ENCODE results near the gene POLD3. TPM values are rescaled to one million over a fixed set of nuclear protein-coding genes. Genes with fewer than 3 reads are reported as not detected.
A peak's percentile ranks its signal among the peaks of the same experiment; 100 is the strongest.

Gene POLD3
- total RNA-seq, 1 experiment from 2014 or later = 19.5 TPM

DNA sequence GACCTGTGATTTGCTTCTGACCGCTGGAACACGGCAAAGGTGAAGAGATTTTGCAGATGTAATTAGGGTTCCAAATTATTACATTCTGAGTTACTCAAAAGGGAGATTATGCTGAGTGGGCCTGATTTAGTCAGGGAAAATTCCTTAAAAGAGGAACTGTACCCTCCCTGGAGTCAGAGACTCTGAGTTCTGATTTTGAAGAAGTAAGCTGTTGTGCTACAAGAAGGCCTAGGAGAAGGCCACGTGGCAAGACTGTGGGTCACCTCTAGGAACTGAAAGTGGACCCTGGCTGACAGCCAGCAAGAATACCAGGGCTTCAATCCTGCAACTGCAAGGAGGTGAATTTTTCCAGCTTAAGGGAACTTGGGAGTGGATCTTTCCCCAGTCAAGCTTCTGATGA lies 93.5 kb downstream of the POLD3 start:
- Mint-ChIP-seq H3K9me3 (ENCODE audit: unreplicated experiment) (no peaks in the 10 kb centered on the region), H3K4me1 (ENCODE audit: insufficient read depth, unreplicated experiment) (peaks cover 20% of the 10 kb centered on the region), H3K36me3 (ENCODE audit: insufficient read depth, unreplicated experiment) (no peaks in the 10 kb centered on the region), H3K4me3 (ENCODE audit: unreplicated experiment) (no peak overlapping the region), H3K27ac (ENCODE audit: low read depth, unreplicated experiment) (no peak overlapping the region), H3K27me3 (ENCODE audit: insufficient read depth, unreplicated experiment) (no peaks in the 10 kb centered on the region)
- intact Hi-C loops (cut with micrococcal nuclease) = loop anchor here (5.0 kb wide), 1 partner anchor 41 kb away; no protein-coding TSS in a partner anchor
- TF ChIP-seq, protein P1, sequence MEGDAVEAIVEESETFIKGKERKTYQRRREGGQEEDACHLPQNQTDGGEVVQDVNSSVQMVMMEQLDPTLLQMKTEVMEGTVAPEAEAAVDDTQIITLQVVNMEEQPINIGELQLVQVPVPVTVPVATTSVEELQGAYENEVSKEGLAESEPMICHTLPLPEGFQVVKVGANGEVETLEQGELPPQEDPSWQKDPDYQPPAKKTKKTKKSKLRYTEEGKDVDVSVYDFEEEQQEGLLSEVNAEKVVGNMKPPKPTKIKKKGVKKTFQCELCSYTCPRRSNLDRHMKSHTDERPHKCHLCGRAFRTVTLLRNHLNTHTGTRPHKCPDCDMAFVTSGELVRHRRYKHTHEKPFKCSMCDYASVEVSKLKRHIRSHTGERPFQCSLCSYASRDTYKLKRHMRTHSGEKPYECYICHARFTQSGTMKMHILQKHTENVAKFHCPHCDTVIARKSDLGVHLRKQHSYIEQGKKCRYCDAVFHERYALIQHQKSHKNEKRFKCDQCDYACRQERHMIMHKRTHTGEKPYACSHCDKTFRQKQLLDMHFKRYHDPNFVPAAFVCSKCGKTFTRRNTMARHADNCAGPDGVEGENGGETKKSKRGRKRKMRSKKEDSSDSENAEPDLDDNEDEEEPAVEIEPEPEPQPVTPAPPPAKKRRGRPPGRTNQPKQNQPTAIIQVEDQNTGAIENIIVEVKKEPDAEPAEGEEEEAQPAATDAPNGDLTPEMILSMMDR (IDR thresholded peaks at IDR 0.05; ENCODE audit: unreplicated experiment) = no peak
- no peak for DNase-seq (ENCODE audit: unreplicated experiment)
- ChIA-PET POLR2A (interaction anchor here (1.3 kb wide), 1 partner anchor 9 kb away, joined by 4 read pairs; no protein-coding TSS in a partner anchor), CTCF (interaction anchor here (1.0 to 1.9 kb wide), 3 partner anchors 17 to 54 kb away, joined by 3 to 5 read pairs (median 3); no protein-coding TSS in a partner anchor)
- BruUV-seq (replicated peaks) = no TSS peak

GRCh38 chr11:74686792-74687191 lies 94.4 kb downstream of the POLD3 start:
- TF ChIP-seq, protein P1 (IDR thresholded peaks at IDR 0.05; ENCODE audit: unreplicated experiment) = no peak
- Mint-ChIP-seq H3K4me3 (ENCODE audit: unreplicated experiment) (no peak overlapping the region), H3K4me1 (ENCODE audit: insufficient read depth, unreplicated experiment) (peaks cover 20% of the 10 kb centered on the region), H3K27ac (ENCODE audit: low read depth, unreplicated experiment) (no peak overlapping the region), H3K36me3 (ENCODE audit: insufficient read depth, unreplicated experiment) (no peaks in the 10 kb centered on the region), H3K27me3 (ENCODE audit: insufficient read depth, unreplicated experiment) (no peaks in the 10 kb centered on the region), H3K9me3 (ENCODE audit: unreplicated experiment) (no peaks in the 10 kb centered on the region)
- intact Hi-C loops (cut with micrococcal nuclease) = loop anchor here (5.0 kb wide), 1 partner anchor 41 kb away; no protein-coding TSS in a partner anchor
- ChIA-PET POLR2A (interaction anchor here (1.3 kb wide), 1 partner anchor 8 kb away, joined by 4 read pairs; no protein-coding TSS in a partner anchor), CTCF (interaction anchor here (1.0 to 1.9 kb wide), 4 partner anchors 16 to 53 kb away, joined by 3 to 5 read pairs (median 4); no protein-coding TSS in a partner anchor)
- BruUV-seq (replicated peaks) = no TSS peak
- peak; percentile 81 for DNase-seq (ENCODE audit: unreplicated experiment)

DNA sequence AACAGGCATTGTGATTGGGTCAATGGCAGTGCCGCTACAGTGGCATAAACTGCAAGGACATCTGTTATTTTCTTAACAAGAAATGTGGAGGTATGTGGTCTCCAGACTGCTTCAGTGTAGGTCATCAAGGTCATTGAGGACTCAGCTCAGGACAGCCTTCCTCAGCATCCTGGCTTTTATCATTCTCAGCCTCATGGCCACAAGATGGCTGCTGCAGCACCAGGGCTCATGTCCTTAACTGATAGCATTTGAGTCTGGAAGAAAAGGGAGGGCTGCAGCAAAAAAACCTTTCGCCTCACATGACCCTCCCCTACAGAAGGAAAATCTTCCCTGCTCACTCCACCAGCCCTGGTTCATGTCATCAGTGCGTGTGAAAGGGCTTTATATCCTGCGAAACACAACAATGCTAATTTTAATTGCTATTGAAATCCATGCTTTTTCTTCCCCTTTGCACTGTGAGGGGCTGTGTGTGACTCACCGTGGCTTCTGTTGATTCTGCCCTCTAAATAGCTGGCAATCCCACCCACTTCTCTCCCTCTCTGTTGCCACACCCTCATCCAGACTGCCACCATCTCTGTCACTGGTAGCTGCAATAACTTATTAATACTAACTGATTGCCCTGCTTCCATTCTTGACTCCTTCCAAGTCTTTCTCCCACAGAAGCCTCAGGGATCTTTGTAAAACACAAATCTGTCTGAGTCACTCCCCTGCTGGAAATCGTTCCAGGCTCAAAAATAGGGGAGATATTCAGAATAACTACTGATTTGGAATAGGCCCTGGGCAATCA lies 95.0 kb downstream of the POLD3 start:
- no peak overlapping the region for H3K27ac Mint-ChIP-seq (ENCODE audit: low read depth, unreplicated experiment)
- ChIA-PET CTCF (interaction anchor here (1.0 to 1.9 kb wide), 4 partner anchors 15 to 53 kb away, joined by 3 to 5 read pairs (median 4); no protein-coding TSS in a partner anchor), POLR2A (interaction anchor here (0.7 to 1.2 kb wide), 2 partner anchors 8 to 53 kb away, joined by 3 read pairs; no protein-coding TSS in a partner anchor)
- H3K4me1 Mint-ChIP-seq (ENCODE audit: insufficient read depth, unreplicated experiment) = peaks cover 20% of the 10 kb centered on the region
- no peaks in the 10 kb centered on the region for H3K27me3 Mint-ChIP-seq (ENCODE audit: insufficient read depth, unreplicated experiment)
- DNase-seq (ENCODE audit: unreplicated experiment) = peak; percentile 27
- H3K9me3 Mint-ChIP-seq (ENCODE audit: unreplicated experiment) = no peaks in the 10 kb centered on the region
- no peaks in the 10 kb centered on the region for H3K36me3 Mint-ChIP-seq (ENCODE audit: insufficient read depth, unreplicated experiment)
- TF ChIP-seq, protein P1 (IDR thresholded peaks at IDR 0.05; ENCODE audit: unreplicated experiment) = no peak
- H3K4me3 Mint-ChIP-seq (ENCODE audit: unreplicated experiment) = no peak overlapping the region
- intact Hi-C loops (cut with micrococcal nuclease) = loop anchor here (5.0 kb wide), 1 partner anchor 40 kb away; no protein-coding TSS in a partner anchor
- BruUV-seq (replicated peaks) = no TSS peak

GRCh38 chr11:74689666-74690065 lies 97.3 kb downstream of the POLD3 start:
- DNase-seq (ENCODE audit: unreplicated experiment) = peak; percentile 74
- no peak overlapping the region for H3K27ac Mint-ChIP-seq (ENCODE audit: low read depth, unreplicated experiment)
- no TSS peak for BruUV-seq (replicated peaks)
- H3K4me3 Mint-ChIP-seq (ENCODE audit: unreplicated experiment) = no peak overlapping the region
- no peaks in the 10 kb centered on the region for H3K36me3 Mint-ChIP-seq (ENCODE audit: insufficient read depth, unreplicated experiment)
- peaks cover 29% of the 10 kb centered on the region for H3K4me1 Mint-ChIP-seq (ENCODE audit: insufficient read depth, unreplicated experiment)
- TF ChIP-seq, protein P1 (IDR thresholded peaks at IDR 0.05; ENCODE audit: unreplicated experiment) = no peak
- POLR2A ChIA-PET = interaction anchor here (0.5 kb wide), 1 partner anchor 1617 kb away, joined by 3 read pairs; no protein-coding TSS in a partner anchor
- CTCF ChIA-PET = interaction anchor here (0.6 to 1.9 kb wide), 3 partner anchors 13 to 82 kb away, joined by 3 to 7 read pairs (median 4); no protein-coding TSS in a partner anchor
- H3K9me3 Mint-ChIP-seq (ENCODE audit: unreplicated experiment) = no peaks in the 10 kb centered on the region
- no peaks in the 10 kb centered on the region for H3K27me3 Mint-ChIP-seq (ENCODE audit: insufficient read depth, unreplicated experiment)
- intact Hi-C loops (cut with micrococcal nuclease) = loop anchor here (5.0 kb wide), 1 partner anchor 38 kb away; no protein-coding TSS in a partner anchor
